ENCODE data around the gene ZBTB20.

The ZBTB20 gene

GRCh38 chr3:114762144-114762543 lies 384.9 kb downstream of the ZBTB20 start:
- no peak for DNase-seq (ENCODE audit: low spot score)

DNA sequence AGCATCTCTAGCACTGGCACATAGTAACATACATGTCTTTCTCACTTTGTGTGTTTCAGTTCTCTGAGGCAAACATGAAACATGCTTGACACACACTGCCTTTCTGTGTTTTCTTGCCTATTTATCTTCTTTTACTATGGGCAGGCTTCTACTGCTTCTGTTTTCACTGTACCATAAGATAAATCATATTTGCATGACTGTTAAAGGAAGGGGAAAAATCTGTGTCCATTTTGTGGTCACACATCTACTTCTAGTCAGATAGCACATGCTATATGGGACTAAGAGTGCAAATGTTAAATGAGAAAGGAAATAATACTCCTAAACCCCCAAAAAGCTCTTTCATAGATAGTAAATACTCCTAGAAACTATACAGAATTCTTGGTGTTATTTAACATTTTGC lies 386.4 kb downstream of the ZBTB20 start:
- DNase-seq (ENCODE audit: low spot score), result no peak

DNA sequence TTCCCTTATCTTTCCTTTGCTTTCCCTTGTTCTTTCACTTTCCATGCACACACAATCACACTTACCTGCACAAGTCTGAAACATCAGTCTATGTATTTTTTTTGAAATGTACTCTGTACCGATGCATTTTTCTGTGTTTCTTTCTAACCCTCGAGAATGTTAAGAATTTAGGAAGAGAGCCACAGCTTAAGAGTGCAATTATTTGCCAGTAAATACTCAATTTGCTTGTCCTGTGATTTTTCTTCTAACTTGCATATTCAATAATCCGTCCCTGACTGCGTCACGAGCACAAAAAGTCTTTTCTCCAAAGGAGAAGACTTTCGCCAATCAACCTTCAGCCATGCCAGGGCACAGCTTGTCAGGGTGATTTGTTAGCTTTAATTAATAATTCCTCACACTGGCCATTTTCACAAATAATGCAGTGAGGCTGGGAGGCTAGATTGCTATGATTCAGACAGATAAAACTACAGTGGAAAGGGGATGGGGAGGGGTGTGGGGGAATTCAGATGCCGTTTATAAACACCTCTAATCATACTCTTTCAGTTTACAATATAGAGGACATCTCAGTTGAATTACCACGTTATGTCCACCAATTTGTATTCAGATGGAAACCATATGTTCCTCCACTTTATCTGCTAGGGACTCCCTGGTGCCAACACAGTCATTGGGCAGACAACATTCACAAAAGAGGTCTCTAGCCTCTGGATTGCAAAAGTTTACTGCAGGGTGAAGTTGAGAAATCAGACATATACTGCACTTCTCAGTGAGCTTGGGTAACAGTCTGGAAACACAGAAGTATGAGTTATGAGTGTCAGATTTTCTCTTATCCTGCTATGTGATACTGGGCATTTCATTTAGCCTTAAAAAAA lies 388.0 kb downstream of the ZBTB20 start:
- no peak for DNase-seq (ENCODE audit: low spot score)

DNA sequence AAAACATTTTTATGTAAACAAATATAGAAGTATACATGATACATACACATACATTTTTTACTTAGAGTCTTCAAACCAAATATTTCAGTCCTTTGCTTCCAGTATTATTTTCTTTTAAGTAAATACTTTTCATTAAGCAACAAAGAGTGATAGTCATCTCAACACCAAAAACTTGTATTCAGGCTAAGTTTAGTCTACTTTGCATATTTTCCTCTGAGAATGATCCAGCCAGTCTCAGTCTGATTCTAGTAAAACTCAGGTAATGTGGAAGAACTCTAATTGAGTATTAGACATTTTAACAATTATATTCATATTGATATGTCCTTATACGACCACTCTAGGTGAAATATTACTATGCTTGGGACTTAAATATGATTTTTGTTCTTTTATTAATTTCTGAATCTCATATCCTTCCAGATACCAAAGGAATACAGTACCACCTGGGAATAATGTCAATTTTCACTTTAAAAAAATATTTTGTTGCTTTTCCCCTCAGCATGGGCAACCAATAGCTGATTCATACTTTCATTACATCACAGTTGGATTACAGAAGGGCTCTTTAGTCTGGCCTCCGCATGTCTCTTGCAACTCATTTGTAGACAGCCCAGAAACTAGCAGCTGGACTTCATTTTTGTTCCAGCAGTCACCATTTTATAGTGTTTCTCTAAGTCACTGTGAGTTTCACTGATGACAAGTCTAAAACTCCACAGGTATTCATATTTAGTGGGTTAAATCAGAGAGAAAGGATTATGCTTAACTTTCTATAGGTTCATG lies 390.4 kb downstream of the ZBTB20 start:
- DNase-seq (ENCODE audit: low spot score), result no peak

- no peak for DNase-seq (ENCODE audit: low spot score)
Measured at GRCh38 chr3:114746502-114746901, 400.6 kb downstream of the ZBTB20 start.

GRCh38 chr3:114745322-114746240 lies 401.5 kb downstream of the ZBTB20 start:
- DNase-seq (ENCODE audit: low spot score), result no peak

DNA sequence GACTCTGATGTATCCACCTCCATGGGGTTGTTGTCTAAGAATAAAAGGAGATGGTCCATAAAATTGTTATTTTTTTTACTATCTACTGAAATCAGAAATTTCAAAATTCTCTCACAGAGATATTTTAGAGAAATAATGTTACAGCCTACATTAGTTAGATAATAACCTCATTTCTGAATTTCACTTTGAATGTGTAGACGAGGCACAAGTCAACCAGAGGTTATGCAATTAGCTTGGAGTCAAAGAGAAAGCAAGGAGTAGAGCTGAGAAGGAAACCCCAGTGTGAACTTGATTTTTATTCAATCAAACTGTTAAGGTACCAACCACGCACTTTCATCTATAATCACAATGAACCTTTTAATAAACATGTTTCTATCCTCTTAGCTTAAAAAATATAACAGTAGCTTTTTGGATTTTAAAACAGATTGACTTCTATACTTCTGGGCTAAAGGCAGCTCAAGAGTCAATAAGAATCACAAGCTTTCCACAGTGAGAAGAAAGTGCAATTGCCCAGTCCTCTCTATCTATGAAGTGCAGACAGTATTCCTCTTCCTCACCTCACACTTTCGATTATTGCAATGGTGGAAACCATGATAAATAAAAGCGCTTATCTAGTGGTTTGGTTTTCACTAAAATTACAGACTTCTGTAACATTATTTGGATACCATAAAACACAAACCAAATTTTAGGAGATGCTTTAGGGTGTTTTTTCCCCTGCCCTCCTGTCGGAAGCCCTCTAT lies 403.2 kb downstream of the ZBTB20 start:
- DNase-seq (ENCODE audit: low spot score), result no peak

DNA sequence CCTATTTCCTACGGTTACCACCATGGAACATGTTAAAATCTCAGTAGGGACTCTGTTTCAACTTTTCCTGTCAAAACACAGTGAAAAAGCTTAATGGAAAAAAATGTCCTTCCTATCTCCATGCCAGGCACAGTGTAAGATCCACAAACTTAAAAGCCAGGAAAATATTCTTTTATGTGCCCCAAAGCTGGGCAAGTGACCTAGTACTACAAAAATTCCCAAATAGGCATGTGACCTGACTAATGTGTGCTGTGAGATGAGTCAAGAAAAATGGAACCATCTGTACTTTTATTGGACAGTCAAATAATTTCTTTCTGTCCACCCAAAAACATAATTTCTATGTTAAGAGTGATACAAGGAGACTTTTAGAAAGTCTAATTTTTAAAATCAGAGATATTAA lies 406.0 kb downstream of the ZBTB20 start:
- no peak for DNase-seq (ENCODE audit: low spot score)

- no peak for DNase-seq (ENCODE audit: low spot score)
Measured at GRCh38 chr3:114739627-114740026, 407.5 kb downstream of the ZBTB20 start.

DNA sequence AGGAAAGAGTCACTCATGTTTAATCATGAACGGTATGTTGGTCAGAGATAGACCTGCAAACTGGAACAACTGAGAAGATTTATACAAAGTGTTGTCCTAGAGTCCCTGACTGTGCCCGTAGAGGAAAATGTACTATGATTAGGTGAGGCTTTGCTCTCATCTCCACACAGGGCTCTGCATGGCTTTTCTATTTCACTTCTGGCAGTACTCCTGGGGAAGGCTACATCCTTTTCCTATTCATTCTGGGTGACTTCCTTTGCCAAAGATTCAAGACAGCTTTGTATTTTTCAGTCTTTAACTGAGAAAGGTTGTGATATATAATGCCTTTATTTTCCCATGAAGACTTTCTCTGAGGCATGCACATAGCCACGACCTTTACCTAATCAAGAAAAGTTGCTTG lies 414.7 kb downstream of the ZBTB20 start:
- DNase-seq (ENCODE audit: low spot score), result no peak

- no peak for DNase-seq (ENCODE audit: low spot score)
Measured at GRCh38 chr3:114730397-114730796, 416.7 kb downstream of the ZBTB20 start.

- no peak for DNase-seq (ENCODE audit: low spot score)
Measured at GRCh38 chr3:114727373-114727772, 419.7 kb downstream of the ZBTB20 start.

GRCh38 chr3:114725966-114726365 lies 421.1 kb downstream of the ZBTB20 start:
- DNase-seq (ENCODE audit: low spot score), result no peak

DNA sequence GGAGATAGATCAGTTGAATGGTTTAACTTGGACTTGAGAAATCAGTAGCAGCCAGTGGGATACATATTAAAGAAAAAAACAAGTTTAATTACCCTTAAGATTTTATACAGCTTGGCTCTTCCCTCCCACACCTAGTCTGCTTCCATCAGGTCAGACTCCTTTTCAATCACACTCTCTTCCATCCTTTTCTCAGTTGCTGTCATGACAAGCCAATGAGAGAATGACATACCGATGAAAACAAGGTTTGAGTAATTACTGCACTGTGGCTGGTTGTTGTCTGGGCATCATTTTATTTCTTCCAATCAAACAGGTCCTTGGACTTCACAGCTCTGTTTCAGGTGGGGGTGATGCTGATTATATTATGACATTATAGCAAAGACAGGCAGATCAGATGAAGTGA lies 424.6 kb downstream of the ZBTB20 start:
- DNase-seq (ENCODE audit: low spot score), result no peak

- no peak for DNase-seq (ENCODE audit: low spot score)
Measured at GRCh38 chr3:114721864-114722263, 425.2 kb downstream of the ZBTB20 start.

GRCh38 chr3:114721209-114721608 lies 425.9 kb downstream of the ZBTB20 start:
- DNase-seq (ENCODE audit: low spot score), result no peak

- no peak for DNase-seq (ENCODE audit: low spot score)
Measured at GRCh38 chr3:114718898-114719210, 428.2 kb downstream of the ZBTB20 start.

DNA sequence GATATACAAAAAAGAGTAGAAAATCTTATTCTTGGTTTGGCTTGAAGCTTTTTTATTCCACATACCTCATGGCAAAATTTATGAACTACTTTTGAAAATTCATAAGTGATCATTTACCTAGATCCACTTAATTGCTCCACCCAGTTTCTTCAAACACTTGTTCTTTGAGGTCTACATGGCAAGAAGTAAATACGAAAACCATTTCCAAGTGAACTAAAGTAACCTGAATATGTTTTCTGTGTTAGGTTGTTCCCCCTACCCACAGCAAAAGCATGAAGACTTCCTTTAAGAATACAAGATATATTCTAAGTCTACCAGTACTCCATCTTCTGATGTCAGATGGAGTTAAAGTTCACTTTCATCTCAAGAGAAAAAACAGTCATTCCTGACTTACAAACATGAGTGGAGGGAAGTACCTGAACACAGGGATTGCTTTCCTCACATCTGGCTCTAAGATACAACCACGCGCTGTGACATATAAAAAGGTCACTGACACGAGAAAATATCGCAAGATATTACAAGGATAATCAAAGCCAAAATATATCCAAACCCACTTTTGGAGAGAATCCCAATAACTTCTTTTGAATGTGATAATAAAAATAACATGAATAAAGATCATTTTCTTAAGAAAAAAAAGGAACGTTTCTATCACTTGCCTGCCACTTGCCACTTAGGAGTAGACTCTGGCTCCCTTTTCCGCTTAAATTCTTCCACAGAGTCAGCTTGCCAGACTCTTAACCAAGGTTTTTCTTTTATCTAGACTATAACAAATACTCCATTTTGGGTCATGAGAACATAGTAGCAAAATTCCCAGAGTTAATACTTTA lies 428.8 kb downstream of the ZBTB20 start:
- DNase-seq (ENCODE audit: low spot score), result no peak

DNA sequence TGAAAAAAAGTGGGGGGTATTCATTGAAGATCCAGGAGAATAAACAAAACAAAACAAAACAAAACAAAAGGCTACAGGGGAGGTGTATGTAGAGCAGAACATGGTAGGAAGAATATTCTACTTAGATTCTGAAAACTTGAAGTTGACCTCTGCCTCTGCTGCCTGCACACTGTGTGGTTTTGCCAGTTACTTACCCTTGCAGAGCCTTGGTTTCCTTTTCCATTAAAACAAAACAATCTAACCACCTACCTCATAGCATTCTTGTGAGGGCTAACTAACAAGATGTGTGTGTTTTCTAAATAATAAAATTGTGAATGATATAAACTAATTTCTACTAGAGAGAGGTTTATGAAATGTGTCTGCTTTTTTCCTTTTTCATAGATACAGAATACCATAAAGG lies 430.2 kb downstream of the ZBTB20 start:
- DNase-seq (ENCODE audit: low spot score), result no peak

DNA sequence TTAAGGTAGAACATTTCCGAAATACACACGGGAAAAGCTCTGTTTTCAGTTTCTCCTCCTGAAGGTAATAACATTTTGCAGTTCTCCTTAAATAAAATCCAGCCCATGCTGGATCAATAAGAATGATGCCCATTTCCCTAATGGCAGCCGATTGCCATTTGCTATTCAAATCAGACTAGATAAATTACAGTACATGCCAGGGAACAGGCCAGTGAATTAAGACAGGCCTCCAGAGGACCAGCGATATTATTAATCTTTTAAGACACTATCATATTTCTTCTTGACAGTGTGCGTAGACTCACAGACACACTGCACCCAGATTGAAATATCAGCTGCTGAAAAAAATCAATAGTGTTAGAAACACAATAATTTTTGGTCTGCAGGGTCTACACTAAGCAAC lies 431.0 kb downstream of the ZBTB20 start:
- no peak for DNase-seq (ENCODE audit: low spot score)

GRCh38 chr3:114714957-114715460 lies 432.1 kb downstream of the ZBTB20 start:
- DNase-seq (ENCODE audit: low spot score), result no peak
